ENCODE measurements around the gene VDR.

DNA sequence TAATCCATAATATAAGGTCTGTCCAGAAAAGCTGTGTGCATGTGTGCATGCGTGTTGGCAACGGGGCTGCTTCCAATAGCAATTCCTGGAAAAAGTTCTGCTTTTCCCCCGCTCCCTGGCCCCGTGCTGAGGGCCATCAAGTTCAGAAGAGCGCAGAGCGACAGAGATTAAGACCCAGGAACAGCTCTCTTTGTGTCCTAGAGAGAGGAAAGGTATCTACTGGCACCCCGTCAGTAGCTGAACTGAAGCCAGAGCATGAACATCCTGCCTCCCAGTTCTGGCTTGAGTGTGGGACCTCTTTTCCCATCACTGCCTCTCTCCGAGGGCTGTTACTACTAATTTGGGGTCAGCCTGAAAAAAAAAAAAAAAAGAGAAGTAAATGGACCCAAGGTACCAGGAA lies 100.6 kb downstream of the VDR start:
- TF ChIP-seq EZH2phosphoT487 (IDR thresholded peaks at IDR 0.05; ENCODE audit: borderline replicate concordance, low read length) = no peak
- TF ChIP-seq, protein P1, sequence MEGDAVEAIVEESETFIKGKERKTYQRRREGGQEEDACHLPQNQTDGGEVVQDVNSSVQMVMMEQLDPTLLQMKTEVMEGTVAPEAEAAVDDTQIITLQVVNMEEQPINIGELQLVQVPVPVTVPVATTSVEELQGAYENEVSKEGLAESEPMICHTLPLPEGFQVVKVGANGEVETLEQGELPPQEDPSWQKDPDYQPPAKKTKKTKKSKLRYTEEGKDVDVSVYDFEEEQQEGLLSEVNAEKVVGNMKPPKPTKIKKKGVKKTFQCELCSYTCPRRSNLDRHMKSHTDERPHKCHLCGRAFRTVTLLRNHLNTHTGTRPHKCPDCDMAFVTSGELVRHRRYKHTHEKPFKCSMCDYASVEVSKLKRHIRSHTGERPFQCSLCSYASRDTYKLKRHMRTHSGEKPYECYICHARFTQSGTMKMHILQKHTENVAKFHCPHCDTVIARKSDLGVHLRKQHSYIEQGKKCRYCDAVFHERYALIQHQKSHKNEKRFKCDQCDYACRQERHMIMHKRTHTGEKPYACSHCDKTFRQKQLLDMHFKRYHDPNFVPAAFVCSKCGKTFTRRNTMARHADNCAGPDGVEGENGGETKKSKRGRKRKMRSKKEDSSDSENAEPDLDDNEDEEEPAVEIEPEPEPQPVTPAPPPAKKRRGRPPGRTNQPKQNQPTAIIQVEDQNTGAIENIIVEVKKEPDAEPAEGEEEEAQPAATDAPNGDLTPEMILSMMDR (IDR thresholded peaks at IDR 0.05; ENCODE audit: low read depth, low read length, poor library complexity, severe bottlenecking) = no peak
